Nasal cavity respiratory epithelium epithelial cell of viscerocranial mucosa (primary cell): ENCODE data around the gene MAPK12. TPM values are rescaled to one million over a fixed set of nuclear protein-coding genes. Genes with fewer than 3 reads are reported as not detected.

Source experiments
- total RNA-seq: library from RNA; depleted of rRNA; stranded (reverse); fragments of >200 nt; gene quantifications from 2 replicates; pipeline ENCODE4 v1.2.3, GENCODE V29; 2014

MAPK12 gene
- 9.2 and 18.4 TPM in 2 replicates for total RNA-seq

DNA sequence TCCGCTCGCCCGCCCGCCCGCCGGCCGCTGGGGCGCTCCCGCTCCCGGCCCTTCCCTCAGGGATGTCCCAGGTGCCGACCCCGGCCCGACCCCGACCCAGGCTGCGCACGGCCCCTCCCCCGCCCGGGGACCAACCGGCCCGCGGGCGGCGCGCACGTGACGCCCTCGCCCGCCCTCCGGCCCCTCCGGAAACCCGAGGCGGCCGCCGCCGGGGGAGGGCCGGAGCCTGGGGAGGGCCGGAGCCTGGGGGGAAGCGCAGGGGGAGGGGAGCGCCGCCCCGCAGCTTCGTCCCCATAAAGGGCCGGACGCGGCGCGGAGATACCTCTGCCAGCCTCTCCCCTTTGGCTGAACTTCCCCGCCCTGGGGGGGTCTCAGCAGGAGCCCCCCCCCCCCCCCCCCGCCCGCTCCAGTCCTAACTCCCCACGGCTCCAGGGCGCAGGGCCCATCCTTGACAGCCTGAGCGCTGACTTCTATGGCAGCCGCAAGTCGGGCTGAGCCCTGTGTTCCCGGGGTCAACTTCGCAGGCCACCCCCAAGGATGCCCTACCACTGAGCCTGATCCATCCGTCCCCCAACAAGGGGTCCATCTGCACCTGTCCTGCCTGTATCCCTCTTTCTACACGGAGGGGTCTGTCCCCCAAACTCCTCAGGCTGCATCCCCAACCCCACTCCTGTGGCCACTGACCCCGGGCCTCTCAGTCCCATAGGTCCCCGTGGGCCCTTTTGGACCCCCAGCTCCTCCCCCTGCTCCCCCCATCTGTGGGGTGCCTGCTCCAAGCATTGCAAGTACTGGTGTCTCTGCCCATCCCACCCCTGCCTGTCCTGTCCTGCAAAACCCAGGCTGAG is at the start of gene MAPK12:
Gene MAPK12, minus strand, starts transcription at position 69 of the 845 bp plus-strand sequence. CDS start 174 bp downstream, outside the sequence.

DNA sequence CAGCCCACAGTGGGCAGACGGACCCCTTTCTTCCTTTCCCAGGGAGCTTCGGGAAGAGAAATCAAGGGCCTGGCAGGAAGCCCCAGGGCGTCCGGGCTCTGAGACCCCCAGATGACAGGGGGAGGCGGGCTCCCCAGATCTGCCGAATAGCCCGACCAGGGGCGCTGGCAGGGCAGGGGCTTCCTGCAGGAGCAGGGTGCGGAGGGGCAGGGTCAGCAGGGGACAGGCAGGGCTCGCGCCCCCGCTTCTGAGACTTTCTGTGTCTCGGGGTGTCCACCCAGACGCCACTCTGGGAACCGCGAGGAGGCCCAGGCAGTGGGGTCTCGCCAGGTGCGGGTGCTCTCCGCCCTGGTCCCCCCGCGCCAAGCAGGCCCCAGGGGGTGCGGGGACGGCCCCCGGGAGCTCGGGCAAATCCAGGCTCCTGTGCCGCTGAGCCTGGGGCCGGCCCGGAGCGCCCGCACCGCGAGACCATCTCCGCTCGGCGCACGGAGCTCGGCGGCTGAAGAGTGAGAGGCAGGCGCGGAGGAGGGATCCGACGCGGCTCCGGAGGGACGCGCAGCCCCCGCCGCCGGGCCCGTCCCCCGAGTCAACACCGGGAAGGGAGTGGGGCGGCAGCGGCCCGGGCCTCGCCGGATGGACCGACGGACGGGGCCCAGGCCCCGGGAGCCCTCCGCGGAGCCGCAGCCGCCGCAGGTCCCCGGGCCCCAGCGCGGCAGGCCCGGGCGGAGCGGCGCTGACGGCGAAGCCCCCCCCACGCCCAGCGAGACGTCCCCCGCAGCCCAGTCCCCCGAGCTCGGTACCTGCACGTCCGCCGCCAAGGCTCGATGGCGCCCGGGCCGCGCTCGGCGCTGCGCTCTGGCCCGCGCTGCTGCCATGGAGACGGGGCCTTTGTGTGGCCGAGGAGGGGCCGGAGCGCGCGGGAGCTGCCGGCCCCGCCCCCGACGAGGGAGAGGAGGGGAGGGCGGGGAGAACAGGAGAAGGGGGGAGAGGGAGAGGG is 45.6 kb upstream of the MAPK12 start, which contains the start of gene PLXNB2:
Gene PLXNB2, minus strand, starts transcription at position 894 of the 997 bp plus-strand sequence. CDS start 17,062 bp downstream, outside the sequence.

DNA sequence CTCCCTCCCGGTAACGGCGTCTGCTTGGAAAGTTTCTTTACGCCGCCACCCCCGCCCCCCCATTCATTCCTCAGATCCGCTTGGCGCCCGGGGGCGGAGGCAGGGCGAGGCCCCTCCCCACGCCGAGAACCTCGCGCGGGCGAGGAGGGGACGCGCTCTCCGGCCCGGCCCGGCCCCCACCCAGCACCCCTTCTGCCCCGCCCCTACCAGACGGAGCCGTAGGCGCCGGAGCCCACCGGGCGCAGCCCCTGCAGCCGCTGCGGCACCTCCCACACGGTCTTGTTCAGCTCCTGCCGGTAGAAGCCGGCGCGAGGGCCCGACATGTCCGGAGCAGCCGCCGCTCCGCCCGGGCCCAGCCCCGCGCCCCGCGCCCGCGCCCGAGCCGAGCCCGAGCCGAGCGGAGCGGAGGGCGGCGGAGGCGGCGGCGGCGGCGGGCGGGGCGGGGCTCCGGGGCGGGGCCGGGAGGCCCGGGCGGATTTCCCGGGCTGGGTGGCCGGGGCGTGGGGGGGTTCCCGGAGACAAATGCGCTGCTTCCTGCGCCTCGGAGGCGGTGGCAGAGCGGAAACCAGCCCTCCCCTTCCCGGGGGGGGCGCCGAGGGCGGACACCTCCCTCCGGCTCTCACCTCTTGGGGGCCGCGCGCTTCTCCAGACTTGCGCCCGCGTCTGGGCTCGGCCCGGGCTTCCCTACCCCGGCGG is 8.6 kb upstream of the MAPK12 start, which contains the start of gene MAPK11:
Gene MAPK11, minus strand, starts transcription at position 411 of the 696 bp plus-strand sequence. Its CDS starts 88 bp downstream, at position 323.

DNA sequence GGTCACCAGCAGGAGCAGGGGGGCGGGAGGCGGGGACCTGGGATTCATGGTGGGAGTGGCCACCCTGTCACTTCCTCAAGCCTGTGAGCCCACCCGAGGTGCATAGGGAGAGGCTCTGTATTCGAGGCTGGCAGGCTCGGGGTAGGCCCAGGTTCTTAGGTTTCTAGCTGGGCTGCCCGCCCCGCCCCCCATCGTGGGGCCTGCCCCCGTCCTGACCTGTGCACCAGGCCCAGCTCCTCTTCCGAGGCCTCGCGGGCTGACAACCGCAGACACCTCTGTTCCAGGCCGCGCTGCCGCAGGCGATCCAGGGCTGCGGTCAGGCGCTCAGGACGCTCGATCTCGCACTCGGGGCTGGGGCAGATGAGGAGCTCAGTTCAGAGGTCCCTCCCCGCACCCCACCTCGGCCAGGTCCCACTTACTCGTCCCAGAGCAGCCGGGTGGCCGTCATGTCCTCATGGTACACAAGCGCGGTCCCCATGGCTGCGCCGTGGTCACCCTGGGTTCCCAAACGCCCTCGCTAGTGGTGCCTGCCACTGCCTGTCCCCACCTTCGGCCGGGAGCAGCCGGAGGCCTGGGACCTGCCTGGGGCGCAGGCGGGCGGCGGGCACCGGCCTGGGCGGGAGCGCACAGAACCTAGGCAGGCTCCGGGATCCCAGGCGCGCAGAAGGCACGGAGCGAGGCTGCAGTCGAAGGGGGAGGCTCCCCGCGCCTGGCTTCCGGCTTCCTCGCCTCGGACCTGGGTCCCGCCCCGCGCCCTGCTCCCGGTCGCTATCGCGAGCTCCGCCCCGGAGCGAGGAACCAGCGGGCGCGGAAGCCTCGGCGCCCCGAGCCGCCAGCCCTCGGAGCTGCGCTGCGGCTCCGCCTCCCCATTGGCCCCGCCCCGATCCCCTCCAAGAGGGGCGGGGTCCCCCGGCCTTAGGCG is 10.7 kb downstream of the MAPK12 start, which contains the start of gene HDAC10:
Gene HDAC10, minus strand, starts transcription at position 711 of the 922 bp plus-strand sequence. Its CDS starts 233 bp downstream, at position 478.

DNA sequence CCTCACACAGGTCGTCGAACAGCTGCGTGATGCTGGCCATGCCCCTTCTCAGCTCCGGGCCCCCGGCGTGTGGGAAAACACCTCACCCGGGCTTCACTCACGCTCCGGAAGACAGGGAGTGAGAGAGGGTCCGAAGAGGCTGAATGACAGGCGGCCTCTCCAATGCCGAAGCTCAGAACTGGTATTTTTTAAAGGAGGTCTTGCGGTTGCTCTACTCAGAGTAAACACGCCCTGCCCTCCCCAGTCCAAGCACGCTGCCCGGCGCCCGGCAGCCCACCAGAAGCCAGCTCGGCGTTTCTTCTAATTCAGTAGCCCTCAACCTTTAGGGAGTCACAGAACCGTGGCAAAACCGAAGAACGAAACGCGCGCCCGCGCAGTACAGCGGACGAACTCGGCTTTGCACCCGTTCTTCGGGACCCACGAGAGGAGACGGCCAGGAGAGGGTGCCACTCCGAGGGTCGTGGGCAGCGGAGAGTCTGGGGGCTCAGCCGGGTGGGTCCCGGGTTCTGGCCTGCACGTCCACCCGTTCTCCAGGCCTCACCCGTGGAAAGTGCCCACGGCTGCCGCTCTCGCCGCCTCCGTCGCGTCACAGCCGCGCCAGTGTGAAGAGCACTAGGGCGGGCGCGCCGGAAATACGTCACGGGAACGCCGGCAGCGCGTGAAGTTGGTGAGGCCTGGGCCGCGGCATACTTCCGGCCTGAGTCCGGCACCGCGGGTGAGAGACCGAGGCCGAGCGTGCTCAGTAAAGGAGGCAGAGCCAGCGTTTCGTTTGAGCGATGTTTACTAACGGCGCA is 16.9 kb downstream of the MAPK12 start, which contains the start of gene TUBGCP6:
Gene TUBGCP6, minus strand, starts transcription at position 604 of the 794 bp plus-strand sequence. Its CDS starts 564 bp downstream, at position 40.

Other genes with a start within 250 kb of the MAPK12 start
- gene IL17REL, start 248.9 kb downstream of the MAPK12 start, total RNA-seq = not detected in 2 replicates
- gene TTLL8, start 203.4 kb downstream of the MAPK12 start, total RNA-seq = not detected in 2 replicates
- gene MLC1, start 176.3 kb downstream of the MAPK12 start, total RNA-seq = 0.07 TPM in 1 of 2 replicates, not detected in the other
- under 0.01 and 0.85 TPM in 2 replicates for gene MOV10L1, start 171.7 kb downstream of the MAPK12 start, total RNA-seq
- 0.68 and 1.4 TPM in 2 replicates for gene PANX2, start 91.0 kb downstream of the MAPK12 start, total RNA-seq
- 40.7 and 52.0 TPM in 2 replicates for gene TRABD, start 75.8 kb downstream of the MAPK12 start, total RNA-seq
- 20.8 and 22.6 TPM in 2 replicates for gene SELENOO, start 60.7 kb downstream of the MAPK12 start, total RNA-seq
- 15.0 and 29.8 TPM in 2 replicates for gene TUBGCP6, start 16.7 kb downstream of the MAPK12 start, total RNA-seq
- 9.2 and 23.9 TPM in 2 replicates for gene HDAC10, start 10.4 kb downstream of the MAPK12 start, total RNA-seq
- gene MAPK11, start 8.7 kb upstream of the MAPK12 start, total RNA-seq = 2.7 and 9.5 TPM in 2 replicates
- 96.0 and 396 TPM in 2 replicates for gene PLXNB2, start 46.0 kb upstream of the MAPK12 start, total RNA-seq
- gene DENND6B, start 65.3 kb upstream of the MAPK12 start, total RNA-seq = 0.68 and 2.3 TPM in 2 replicates
- gene PPP6R2, start 81.6 kb upstream of the MAPK12 start, total RNA-seq = 43.1 and 67.0 TPM in 2 replicates
- gene SBF1, start 213.4 kb upstream of the MAPK12 start, total RNA-seq = 116 and 181 TPM in 2 replicates
- gene ADM2, start 219.9 kb upstream of the MAPK12 start, total RNA-seq = 6.2 and 23.1 TPM in 2 replicates
- 0.14 TPM in 1 of 2 replicates, not detected in the other for gene MIOX, start 225.2 kb upstream of the MAPK12 start, total RNA-seq
- 11.6 and 37.9 TPM in 2 replicates for gene LMF2, start 246.0 kb upstream of the MAPK12 start, total RNA-seq
- 18.4 and 27.0 TPM in 2 replicates for gene NCAPH2, start 246.5 kb upstream of the MAPK12 start, total RNA-seq